DND-41 (cell line): ENCODE results near the gene PPP1R10.

ENCODE experiments used
- ATAC-seq: fragments of 200-7000 bp; cut with Tn5 transposase; 3 replicates; pipeline ENCODE4 v1.9.1; 2021; ENCODE audit warnings: low read depth; ENCODE audit not compliant: insufficient read depth
- DNase-seq: peaks from one replicate; pipeline ENCODE4 v3.0.0-alpha.2; 2020
- H2AFZ ChIP-seq: 2 replicates; pipeline ENCODE4 v1.6.0; 2012; ENCODE audit warnings: low read depth, low read length
- H3K27ac ChIP-seq: 2 replicates; pipeline ENCODE4 v1.5.1; 2012; ENCODE audit warnings: low read length, inconsistent platforms
- H3K27me3 ChIP-seq: fragments of 200-600 bp; sonication (generic); 2 replicates; pipeline ENCODE4 v1.6.0; 2012; ENCODE audit warnings: low read length, mild to moderate bottlenecking, inconsistent platforms; ENCODE audit not compliant: insufficient read depth, poor library complexity
- H3K36me3 ChIP-seq: 2 replicates; pipeline ENCODE4 v1.5.1; 2012; ENCODE audit warnings: low read length, inconsistent platforms; ENCODE audit not compliant: insufficient read depth
- H3K4me1 ChIP-seq: 2 replicates; pipeline ENCODE4 v1.5.1; 2012; ENCODE audit warnings: mild to moderate bottlenecking, low read length; ENCODE audit not compliant: insufficient read depth
- H3K4me2 ChIP-seq: 2 replicates; pipeline ENCODE4 v1.6.0; 2012; ENCODE audit warnings: mild to moderate bottlenecking, moderate library complexity, low read length, inconsistent platforms; ENCODE audit not compliant: insufficient read depth
- H3K4me3 ChIP-seq, 2 experiments: fragments of 200-600 bp in 1 of 2; shearing (Covaris generic) in 1 of 2; 2 replicates each; pipeline ENCODE4 v1.5.1; 2012 to 2016; ENCODE audit warnings: inconsistent platforms in 2 of 2, low read length in 2 of 2, mild to moderate bottlenecking in 2 of 2, low read depth in 1 of 2, moderate library complexity in 1 of 2
- H3K79me2 ChIP-seq: 2 replicates; pipeline ENCODE4 v1.6.0; 2012; ENCODE audit warnings: low read length, inconsistent platforms; ENCODE audit not compliant: insufficient read depth
- H3K9ac ChIP-seq: 2 replicates; pipeline ENCODE4 v1.6.0; 2012; ENCODE audit warnings: low read depth, mild to moderate bottlenecking, inconsistent platforms, low read length, moderate library complexity
- H3K9me3 ChIP-seq: 2 replicates; pipeline ENCODE4 v1.5.1; 2012; ENCODE audit warnings: low read length, moderate library complexity, mild to moderate bottlenecking, inconsistent platforms; ENCODE audit not compliant: insufficient read depth, severe bottlenecking
- H4K20me1 ChIP-seq: 2 replicates; pipeline ENCODE4 v1.6.0; 2012; ENCODE audit warnings: low read length; ENCODE audit not compliant: insufficient read depth
- CTCF ChIP-seq: IDR thresholded peaks from 2 replicates; pipeline ENCODE4 v1.5.1; 2012; ENCODE audit warnings: borderline replicate concordance, low read length, moderate library complexity, mild to moderate bottlenecking; ENCODE audit not compliant: poor library complexity, severe bottlenecking; ENCODE audit errors: extremely low read depth
- EZH2 ChIP-seq: IDR thresholded peaks from 3 replicates; pipeline ENCODE4 v1.6.1; 2012; ENCODE audit warnings: borderline replicate concordance, low read depth, mild to moderate bottlenecking, moderate library complexity, low read length, inconsistent platforms; ENCODE audit not compliant: severe bottlenecking

Gene PPP1R10

GRCh38 chr6:30554404-30554803, 62.6 kb downstream of the PPP1R10 start:
- H3K4me3 ChIP-seq: no peak overlapping the region
- H3K9ac ChIP-seq: no peak overlapping the region

More at GRCh38 chr6:30554404-30554803, 62.6 kb downstream of the PPP1R10 start:
- H4K20me1 ChIP-seq: peaks cover 13% of the 10 kb centered on the region; the same call in 1 of the 2 replicates
- H3K27ac ChIP-seq: no peak overlapping the region
- TF ChIP-seq CTCF: no peak
- no peak for TF ChIP-seq EZH2
- H3K36me3 ChIP-seq: peaks cover 67% of the 10 kb centered on the region
- no peaks in the 10 kb centered on the region for H3K9me3 ChIP-seq
- no peak overlapping the region for H3K4me2 ChIP-seq
- peaks cover 31% of the 10 kb centered on the region for H3K4me1 ChIP-seq
- no peak for ATAC-seq
- DNase-seq: no peak
- no peaks in the 10 kb centered on the region for H3K27me3 ChIP-seq
- no peak overlapping the region for H2AFZ ChIP-seq
- H3K79me2 ChIP-seq: peaks cover 26% of the 10 kb centered on the region
